Frontal cortex (tissue), 4 donors: ENCODE results near the gene CPSF4. TPM values are rescaled to one million over a fixed set of nuclear protein-coding genes. Genes with fewer than 3 reads are reported as not detected.
"Not testable (repeated sequence)": the region's sequence is repeated elsewhere in the genome, so short reads cannot be mapped to it uniquely, and the experiment has no call there.

Source experiments
- DNase-seq, 2 donors: peaks; one replicate each; pipeline ENCODE4 v3.0.0; 2012; ENCODE audit warnings: low spot score in 2 of 2
- FAIRE-seq: peaks from 2 replicates; lab custom pipeline; 2012; peaks lifted over from hg19 to GRCh38; lab: Jason Lieb, UNC
- total RNA-seq: library from RNA; depleted of rRNA; stranded (reverse); fragments of >200 nt; gene quantifications from one replicate; pipeline ENCODE4 v1.2.3, GENCODE V29; 2014
- donor health status: control.
- donor health status: control.
- donor health status: control.

CPSF4 gene
- total RNA-seq, 1 donor from 2014 or later, result 19.6 TPM

GRCh38 chr7:99407872-99408378, 30.8 kb upstream of the CPSF4 start:
- FAIRE-seq (no peak), DNase-seq (peak in 1 of 2 donors; percentile 74)

GRCh38 chr7:99408379-99409191, 30.2 kb upstream of the CPSF4 start, which contains the start of the genes BUD31 and PDAP1:
TSS of gene BUD31 (plus strand) at chr7:99408969. CDS start at chr7:99411093, 2,124 bp downstream.
TSS of gene PDAP1 (minus strand) at chr7:99408597. CDS start at chr7:99408548, 49 bp downstream.
- DNase-seq (peak; percentile 94), FAIRE-seq (no peak)

GRCh38 chr7:99409192-99409572, 29.6 kb upstream of the CPSF4 start:
- DNase-seq (no peak), FAIRE-seq (no peak)

GRCh38 chr7:99409806-99410205, 28.9 kb upstream of the CPSF4 start:
- FAIRE-seq (no peak), DNase-seq (no peak)

GRCh38 chr7:99410635-99411034, 28.1 kb upstream of the CPSF4 start:
- DNase-seq (no peak), FAIRE-seq (no peak)

- not testable (repeated sequence) for FAIRE-seq, DNase-seq
These were observed 23.1 kb upstream of the CPSF4 start for GRCh38 chr7:99415513-99416127.

GRCh38 chr7:99418260-99418659, 20.5 kb upstream of the CPSF4 start:
- DNase-seq, result no peak
- no peak for FAIRE-seq

- FAIRE-seq, result no peak
- no peak for DNase-seq
These were observed 19.3 kb upstream of the CPSF4 start for GRCh38 chr7:99419323-99420021.

- no peak for FAIRE-seq
These were observed 18.5 kb upstream of the CPSF4 start for GRCh38 chr7:99420213-99420612.

GRCh38 chr7:99420986-99421385, 17.8 kb upstream of the CPSF4 start:
- no peak for FAIRE-seq
- DNase-seq, result no peak

More at GRCh38 chr7:99420213-99420612, 18.5 kb upstream of the CPSF4 start:
- DNase-seq, result no peak

- DNase-seq (no peak), FAIRE-seq (no peak)
These were observed 16.6 kb upstream of the CPSF4 start for GRCh38 chr7:99422186-99422585.

GRCh38 chr7:99422625-99423024, 16.1 kb upstream of the CPSF4 start:
- no peak for DNase-seq
- FAIRE-seq, result no peak

- FAIRE-seq, result no peak
- no peak for DNase-seq
These were observed 13.6 kb upstream of the CPSF4 start for GRCh38 chr7:99424932-99425730.

- DNase-seq (no peak), FAIRE-seq (no peak)
These were observed 9.7 kb upstream of the CPSF4 start for GRCh38 chr7:99428972-99429566.

- DNase-seq (no peak), FAIRE-seq (no peak)
These were observed 9.0 kb upstream of the CPSF4 start for GRCh38 chr7:99429756-99430155.

- FAIRE-seq, DNase-seq: not testable (repeated sequence)
These were observed 6.8 kb upstream of the CPSF4 start for GRCh38 chr7:99431756-99432540.

GRCh38 chr7:99433158-99433557, 5.6 kb upstream of the CPSF4 start:
- FAIRE-seq, result no peak
- DNase-seq, result no peak

GRCh38 chr7:99437946-99438572, 684 bp upstream of the CPSF4 start:
- FAIRE-seq, result no peak

More at GRCh38 chr7:99437946-99438572, 684 bp upstream of the CPSF4 start:
- DNase-seq, result no peak
